Smooth muscle cell (in vitro differentiated cells): ENCODE results near the gene RNF130. TPM values are rescaled to one million over a fixed set of nuclear protein-coding genes. Genes with fewer than 3 reads are reported as not detected.

ENCODE experiments used
- DNase-seq: peaks from one replicate; lab custom pipeline; 2025; ENCODE audit not compliant: unreplicated experiment; lab: John Stamatoyannopoulos, UW
- H2AFZ ChIP-seq: fragments of 200-600 bp; sonication (generic); 2 replicates; pipeline ENCODE4 v1.6.0; 2016; ENCODE audit warnings: antibody characterized with exemption, low read depth, mild to moderate bottlenecking
- H3F3A ChIP-seq: fragments of 200-600 bp; sonication (generic); 2 replicates; pipeline ENCODE4 v1.6.0; 2017; ENCODE audit warnings: antibody characterized with exemption, low read depth
- H3K27ac ChIP-seq: fragments of 200-600 bp; sonication (generic); 2 replicates; pipeline ENCODE4 v1.5.1; 2016; ENCODE audit warnings: low read depth, mild to moderate bottlenecking
- H3K27me3 ChIP-seq: fragments of 200-600 bp; sonication (generic); 2 replicates; pipeline ENCODE4 v1.6.1; 2016; ENCODE audit warnings: low read depth, mild to moderate bottlenecking
- H3K36me3 ChIP-seq: fragments of 200-600 bp; sonication (generic); 2 replicates; pipeline ENCODE4 v1.5.1; 2016; ENCODE audit warnings: low read depth
- H3K4me1 ChIP-seq: fragments of 200-600 bp; sonication (generic); 2 replicates; pipeline ENCODE4 v1.5.1; 2016; ENCODE audit warnings: low read depth
- H3K4me2 ChIP-seq: fragments of 200-600 bp; sonication (generic); 2 replicates; pipeline ENCODE4 v1.6.0; 2016; ENCODE audit warnings: mild to moderate bottlenecking
- H3K4me3 ChIP-seq: fragments of 200-600 bp; sonication (generic); 2 replicates; pipeline ENCODE4 v1.5.1; 2016; ENCODE audit warnings: mild to moderate bottlenecking
- H3K79me2 ChIP-seq: fragments of 200-600 bp; sonication (generic); 2 replicates; pipeline ENCODE4 v1.6.0; 2016; ENCODE audit warnings: low read depth, mild to moderate bottlenecking
- H3K9ac ChIP-seq: fragments of 200-600 bp; sonication (generic); 2 replicates; pipeline ENCODE4 v1.6.0; 2016; ENCODE audit warnings: low read depth
- H3K9me3 ChIP-seq: fragments of 200-600 bp; sonication (generic); replicated peaks from 2 replicates; pipeline ENCODE4 v1.5.1; 2016; ENCODE audit warnings: low read depth
- H4K20me1 ChIP-seq: fragments of 200-600 bp; sonication (generic); 2 replicates; pipeline ENCODE4 v1.6.0; 2016; ENCODE audit warnings: low read depth
- CTCF ChIP-seq: fragments of 200-600 bp; sonication (generic); IDR thresholded peaks from 2 replicates; pipeline ENCODE4 v1.5.1; 2017; ENCODE audit warnings: borderline replicate concordance, mild to moderate bottlenecking, antibody characterized with exemption; ENCODE audit not compliant: insufficient read depth, poor library complexity, severe bottlenecking
- WGBS: methylation state at CpG from one replicate; pipeline ENCODE4 v1.1.7; 2016; ENCODE audit warnings: low lambda C conversion rate; 5-methylcytosine and 5-hydroxymethylcytosine counted together
- polyA plus RNA-seq: library from polyadenylated mRNA; unstranded; fragments of >200 nt; fragmentation: Nextera tagmentation; extraction: Ambion mirVana; gene quantifications from 2 replicates; pipeline ENCODE4 v1.2.1, GENCODE V29; 2016
- total RNA-seq: library from RNA; depleted of rRNA; stranded (reverse); fragments of >200 nt; gene quantifications from 2 replicates; pipeline ENCODE4 v1.2.3, GENCODE V29; 2014

The RNF130 gene, protein sequence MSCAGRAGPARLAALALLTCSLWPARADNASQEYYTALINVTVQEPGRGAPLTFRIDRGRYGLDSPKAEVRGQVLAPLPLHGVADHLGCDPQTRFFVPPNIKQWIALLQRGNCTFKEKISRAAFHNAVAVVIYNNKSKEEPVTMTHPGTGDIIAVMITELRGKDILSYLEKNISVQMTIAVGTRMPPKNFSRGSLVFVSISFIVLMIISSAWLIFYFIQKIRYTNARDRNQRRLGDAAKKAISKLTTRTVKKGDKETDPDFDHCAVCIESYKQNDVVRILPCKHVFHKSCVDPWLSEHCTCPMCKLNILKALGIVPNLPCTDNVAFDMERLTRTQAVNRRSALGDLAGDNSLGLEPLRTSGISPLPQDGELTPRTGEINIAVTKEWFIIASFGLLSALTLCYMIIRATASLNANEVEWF
- total RNA-seq (32.4 and 43.8 TPM in 2 replicates), polyA plus RNA-seq (32.1 and 37.5 TPM in 2 replicates)

- peak; percentile 82 for DNase-seq
- Histone ChIP-seq H3K36me3 (no peaks in the 10 kb centered on the region), H3K79me2 (peaks cover 42% of the 10 kb centered on the region), H3K4me2 (peak within 1 kb of the TSS; percentile 99), H3K9ac (peak within 1 kb of the TSS; percentile 89), H2AFZ (peak within 1 kb of the TSS; percentile 95), H3K4me3 (peak within 1 kb of the TSS; percentile 90), H4K20me1 (peaks cover 41% of the 10 kb centered on the region), H3K27me3 (no peaks in the 10 kb centered on the region), H3K4me1 (peaks cover 34% of the 10 kb centered on the region), H3K9me3 (no peaks in the 10 kb centered on the region), H3F3A (no peaks in the 10 kb centered on the region), H3K27ac (peak within 1 kb of the TSS; percentile 86)
- WGBS = under 1% methylated on average over 64 of the region's 113 CpGs
- no peak for TF ChIP-seq CTCF
These were observed at the start of gene RNF130 for GRCh38 chr5:180071531-180072255. RNF130 (minus strand) TSS chr5:180071759; CDS start chr5:180071702, 57 bp downstream.

DNA sequence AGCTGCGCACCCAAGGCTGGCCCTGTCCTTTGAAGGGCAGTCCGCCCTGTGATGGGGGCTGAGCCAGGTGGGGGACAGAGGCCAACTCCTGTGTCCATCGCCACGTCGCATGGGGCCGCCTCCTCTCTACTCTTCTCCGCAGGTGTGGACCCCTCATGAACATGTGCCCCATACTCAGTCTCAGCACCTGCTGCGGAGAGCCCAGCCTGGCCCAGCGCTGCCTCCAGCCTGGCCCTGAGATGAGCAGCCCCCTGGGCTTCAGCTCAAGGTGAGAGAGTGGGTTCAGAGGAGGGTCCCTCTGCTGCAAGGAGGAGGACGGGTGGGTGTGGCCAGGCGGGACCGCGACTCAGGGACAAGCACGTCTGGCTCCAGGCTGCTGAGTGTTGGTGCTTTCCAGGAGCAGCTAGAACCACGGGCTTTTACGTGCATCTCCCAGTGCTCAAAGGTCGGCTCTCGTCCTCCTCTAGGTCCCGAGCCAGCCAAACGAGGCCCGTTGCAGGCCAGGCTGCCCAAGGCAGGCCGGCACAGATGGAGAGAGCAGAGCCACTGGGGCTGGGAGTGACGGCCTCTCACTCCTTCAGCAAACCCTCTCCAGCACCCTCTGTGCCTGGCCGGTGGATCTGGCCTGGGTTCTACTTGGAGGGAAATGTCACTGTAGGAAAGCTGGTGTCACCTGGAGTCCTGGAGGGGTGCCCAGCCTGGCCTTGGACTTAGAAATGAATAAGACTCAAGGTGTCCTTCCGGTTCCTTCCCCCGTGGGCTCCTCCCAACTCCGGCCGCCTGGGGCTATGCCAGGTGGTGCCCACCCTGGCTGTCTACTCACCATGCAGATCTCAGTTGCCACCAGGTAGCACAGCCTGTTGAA, 48.9 kb upstream of the RNF130 start:
- no peak overlapping the region for H3K27ac ChIP-seq
- no peaks in the 10 kb centered on the region for H3K4me1 ChIP-seq
- H4K20me1 ChIP-seq = no peaks in the 10 kb centered on the region
- H2AFZ ChIP-seq = no peak overlapping the region
- no peak for TF ChIP-seq CTCF
- H3K36me3 ChIP-seq = no peaks in the 10 kb centered on the region
- no peak overlapping the region for H3K4me3 ChIP-seq
- no peaks in the 10 kb centered on the region for H3K79me2 ChIP-seq
- no peaks in the 10 kb centered on the region for H3K27me3 ChIP-seq
- no peaks in the 10 kb centered on the region for H3F3A ChIP-seq
- no peak for DNase-seq
- H3K9ac ChIP-seq = no peak overlapping the region
- H3K9me3 ChIP-seq = no peaks in the 10 kb centered on the region
- H3K4me2 ChIP-seq = no peak overlapping the region
- whole genome bisulfite sequencing = 86% methylated on average over 28 of the region's 28 CpGs

- DNase-seq = no peak
- Histone ChIP-seq H3K4me3 (no peak overlapping the region), H3K9me3 (no peaks in the 10 kb centered on the region), H3K27me3 (no peaks in the 10 kb centered on the region), H2AFZ (no peak overlapping the region), H3K27ac (no peak overlapping the region), H3K36me3 (no peaks in the 10 kb centered on the region), H3K79me2 (no peaks in the 10 kb centered on the region), H3K4me1 (no peaks in the 10 kb centered on the region), H3K4me2 (no peak overlapping the region), H3K9ac (no peak overlapping the region), H3F3A (no peaks in the 10 kb centered on the region), H4K20me1 (no peaks in the 10 kb centered on the region)
- TF ChIP-seq CTCF = no peak
- WGBS = 97% methylated on average over 12 of the region's 12 CpGs
These were observed 48.3 kb upstream of the RNF130 start for GRCh38 chr5:180119903-180120236.
